T-helper 1 cell (primary cell): Measurements from ENCODE around the gene NPIPB4.
"Not testable (repeated sequence)": the region's sequence is repeated elsewhere in the genome, so short reads cannot be mapped to it uniquely, and the experiment has no call there.

Experiments used
- DNase-seq, 5 donors: peaks; one replicate each; pipeline ENCODE4 v3.0.0-alpha.2; 2012 to 2020
- total RNA-seq, 4 donors: gene quantifications; one replicate each; lab custom pipeline; 2026; lab: John Stamatoyannopoulos, UW

Gene NPIPB4
- 7.9 to 15.5 (median 12.0) reads per million in 4 donors for total RNA-seq

- not testable (repeated sequence) for DNase-seq
Observed at GRCh38 chr16:21857656-21858055, at the start of gene NPIPB4. Gene NPIPB4, minus strand, starts transcription at chr16:21857756. Its CDS starts 378 bp downstream, at chr16:21857378.

- not testable (repeated sequence) for DNase-seq
Observed at GRCh38 chr16:21898998-21899397, 41.4 kb upstream of the NPIPB4 start.

DNA sequence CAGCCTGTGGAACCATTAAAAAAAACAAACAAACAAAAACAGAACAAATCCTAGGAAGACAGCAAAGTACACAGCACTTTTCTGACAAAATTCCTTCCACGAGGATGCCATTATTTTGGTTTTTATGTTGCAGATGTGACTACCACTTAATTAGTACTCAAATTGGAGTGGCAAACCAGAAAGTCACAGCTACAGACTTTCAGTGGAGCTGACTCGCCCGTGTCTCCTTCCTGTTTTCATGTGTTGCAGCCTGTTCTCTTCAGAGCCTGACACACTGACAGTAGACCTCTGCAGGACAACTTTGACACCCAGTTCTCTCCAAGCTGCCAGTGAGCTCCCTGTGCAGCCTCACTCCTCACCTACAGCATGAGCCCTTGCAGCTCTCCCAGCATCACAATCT is 24.4 kb upstream of the NPIPB4 start:
- DNase-seq = peak in 1 of 5 donors; percentile 2

DNA sequence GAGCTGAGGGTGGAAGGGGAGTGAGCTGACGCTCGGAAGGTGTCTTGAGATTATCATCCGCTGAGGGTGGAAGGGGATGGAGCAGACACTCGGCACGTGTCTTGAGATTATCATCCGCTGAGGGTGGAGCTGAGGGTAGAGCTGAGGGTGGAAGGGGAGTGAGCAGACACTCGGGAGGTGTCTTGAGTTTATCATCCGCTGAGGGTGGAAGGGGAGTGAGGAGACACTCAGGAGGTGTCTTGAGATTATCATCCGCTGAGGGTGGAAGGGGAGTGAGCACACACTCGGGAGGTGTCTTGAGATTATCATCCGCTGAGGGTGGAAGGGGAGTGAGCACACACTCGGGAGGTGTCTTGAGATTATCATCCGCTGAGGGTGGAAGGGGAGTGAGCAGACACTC is 20.4 kb downstream of the NPIPB4 start:
- DNase-seq = not testable (repeated sequence)

- peak in 3 of 5 donors; percentile 32 to 33 (median 33) for DNase-seq
Observed at GRCh38 chr16:21836334-21836733, 21.2 kb downstream of the NPIPB4 start.

- DNase-seq = peak in 1 of 5 donors; percentile 4
Observed at GRCh38 chr16:21835747-21836146, 21.8 kb downstream of the NPIPB4 start.

DNA sequence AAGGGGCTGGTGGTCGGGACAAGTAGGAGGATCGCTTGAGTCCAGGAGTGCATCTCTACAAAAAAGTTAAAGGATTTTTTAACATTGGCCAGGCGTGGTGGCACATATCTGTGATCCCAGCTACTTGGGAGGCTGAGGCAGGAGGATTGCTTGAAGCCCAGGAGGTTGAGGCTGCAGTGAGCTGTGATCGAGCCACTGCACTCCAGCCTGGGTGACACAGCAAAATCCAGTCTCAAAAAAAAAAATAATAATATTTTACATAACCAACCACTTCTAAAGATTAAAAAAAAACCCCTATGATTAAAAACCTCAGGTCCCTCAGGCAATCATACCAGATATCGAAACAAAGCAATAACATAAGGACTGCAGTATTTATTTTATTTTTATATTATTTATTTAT is 23.3 kb downstream of the NPIPB4 start:
- not testable (repeated sequence) for DNase-seq

- not testable (repeated sequence) for DNase-seq
Observed at GRCh38 chr16:21829929-21830328, 27.6 kb downstream of the NPIPB4 start.

DNA sequence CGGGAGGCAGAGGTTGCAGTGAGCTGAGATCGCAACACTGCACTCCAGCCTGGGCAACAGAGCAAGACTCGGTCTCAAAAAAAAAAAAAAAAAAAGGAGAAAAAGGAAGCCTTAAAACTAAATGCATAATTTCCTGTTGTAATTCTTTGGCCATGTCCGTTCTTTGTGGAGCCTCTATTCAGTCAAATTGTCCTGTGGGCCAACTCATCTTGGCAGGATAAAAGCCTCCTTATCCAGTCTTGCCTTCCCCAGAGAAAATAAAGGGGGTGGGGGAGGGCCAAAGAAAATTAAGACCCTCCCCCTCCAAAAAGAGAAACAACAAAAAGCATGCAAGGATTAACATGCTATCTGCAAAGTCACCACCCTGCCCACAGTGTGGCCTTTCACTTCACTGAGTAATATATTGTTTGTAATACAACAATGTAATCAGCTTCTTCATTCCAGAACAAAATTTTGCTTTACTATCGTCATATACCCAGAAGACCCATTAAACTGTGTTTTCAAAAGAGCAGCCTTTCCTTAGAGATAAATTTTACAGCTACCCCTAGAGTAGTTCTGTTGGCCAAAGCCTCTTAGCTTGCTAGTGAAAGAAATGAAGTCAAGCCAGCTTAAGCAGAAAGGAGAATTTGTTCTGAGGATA is 31.4 kb downstream of the NPIPB4 start:
- DNase-seq = not testable (repeated sequence)

GRCh38 chr16:21825526-21825925 is 32.0 kb downstream of the NPIPB4 start:
- not testable (repeated sequence) for DNase-seq

- not testable (repeated sequence) for DNase-seq
Observed at GRCh38 chr16:21823258-21823657, 34.3 kb downstream of the NPIPB4 start.

DNA sequence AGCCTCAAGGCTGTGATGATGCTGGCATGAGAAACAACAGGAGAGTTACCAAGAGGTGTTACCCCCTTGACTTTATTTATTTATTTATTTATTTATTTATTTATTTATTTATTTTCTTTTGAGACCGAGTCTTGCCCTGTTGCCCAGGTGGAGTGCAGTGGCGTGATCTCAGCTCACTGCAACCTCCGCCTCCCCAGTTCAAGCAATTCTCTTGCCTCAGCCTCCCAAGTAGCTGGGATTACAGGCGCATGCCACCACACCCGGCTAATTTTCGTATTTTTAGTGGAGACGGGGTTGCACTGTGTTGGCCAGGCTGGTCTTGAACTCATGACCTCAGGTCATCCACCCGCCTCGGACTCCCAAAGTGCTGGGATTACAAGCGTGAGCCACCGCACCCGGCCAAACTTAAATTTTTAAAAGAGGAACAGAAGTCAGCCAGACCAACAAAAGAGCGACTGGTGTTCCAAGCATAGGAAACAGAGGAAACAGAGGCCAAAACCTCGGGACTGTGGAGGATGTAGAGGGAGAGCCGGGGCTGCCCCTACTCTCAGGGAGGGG is 36.6 kb downstream of the NPIPB4 start:
- DNase-seq = not testable (repeated sequence)

DNA sequence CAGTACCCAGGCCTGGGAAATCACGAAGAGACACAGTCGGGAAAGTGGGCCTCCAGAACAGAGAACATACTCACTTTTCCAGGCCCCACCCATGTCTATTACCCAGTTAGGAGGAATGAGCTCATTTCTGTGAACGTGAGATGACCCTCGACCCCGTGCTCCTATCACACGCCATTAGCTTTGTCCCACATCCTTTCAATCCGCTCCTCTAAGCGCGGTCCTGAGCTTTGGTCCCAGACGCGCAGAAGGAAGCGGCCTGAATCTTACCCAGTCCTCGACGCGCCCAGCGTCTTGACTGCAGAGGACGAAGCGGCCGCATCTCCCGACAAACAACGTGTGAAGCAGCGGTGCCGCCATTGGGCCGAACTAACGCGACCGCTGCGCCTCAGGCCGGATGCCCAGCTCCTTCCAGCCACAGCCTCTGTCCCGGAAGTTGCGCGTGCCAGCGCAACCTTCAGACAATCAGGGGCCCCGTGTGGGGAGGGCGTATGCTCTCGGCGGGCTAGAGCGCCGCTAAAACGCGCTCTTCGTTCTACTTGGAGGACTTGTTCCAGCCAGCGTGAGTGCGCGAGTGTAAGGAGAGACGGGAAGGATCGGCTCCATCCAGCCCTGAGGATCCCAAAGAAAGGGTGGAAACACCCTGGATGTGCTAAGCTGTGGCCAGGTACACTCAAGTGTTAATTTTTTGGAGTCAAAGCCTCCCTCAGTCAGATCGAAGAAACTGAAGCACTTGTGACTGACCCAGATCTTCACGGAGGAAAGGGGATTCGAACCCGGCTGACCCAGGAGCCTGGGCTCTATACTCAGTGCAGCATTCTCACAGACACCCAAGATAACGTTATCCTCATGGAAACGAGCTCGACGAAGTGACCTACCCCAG is 37.3 kb downstream of the NPIPB4 start:
- peak; percentile 19 to 84 (median 48) for DNase-seq

GRCh38 chr16:21819617-21820016 is 37.9 kb downstream of the NPIPB4 start:
- not testable (repeated sequence) for DNase-seq

DNA sequence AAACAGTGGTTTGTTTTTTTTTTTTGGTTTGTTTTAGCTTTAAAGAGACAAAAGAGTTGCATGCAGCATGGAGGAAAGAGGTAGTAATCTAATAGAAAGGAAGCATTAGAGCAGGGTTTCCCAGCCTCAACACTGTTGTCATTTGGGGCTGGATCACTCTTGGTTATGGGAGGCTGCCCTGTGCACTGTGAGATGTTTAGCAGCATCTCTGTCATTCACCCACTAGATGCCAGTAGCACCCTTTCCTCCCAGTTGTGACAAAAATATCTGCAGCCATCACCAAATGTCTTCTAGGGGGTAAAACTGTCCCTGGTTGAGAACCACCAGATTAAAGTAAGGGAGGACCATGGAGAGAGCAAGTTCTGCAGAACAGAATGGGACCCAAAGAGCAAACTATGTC is 40.5 kb downstream of the NPIPB4 start:
- DNase-seq = not testable (repeated sequence)

DNA sequence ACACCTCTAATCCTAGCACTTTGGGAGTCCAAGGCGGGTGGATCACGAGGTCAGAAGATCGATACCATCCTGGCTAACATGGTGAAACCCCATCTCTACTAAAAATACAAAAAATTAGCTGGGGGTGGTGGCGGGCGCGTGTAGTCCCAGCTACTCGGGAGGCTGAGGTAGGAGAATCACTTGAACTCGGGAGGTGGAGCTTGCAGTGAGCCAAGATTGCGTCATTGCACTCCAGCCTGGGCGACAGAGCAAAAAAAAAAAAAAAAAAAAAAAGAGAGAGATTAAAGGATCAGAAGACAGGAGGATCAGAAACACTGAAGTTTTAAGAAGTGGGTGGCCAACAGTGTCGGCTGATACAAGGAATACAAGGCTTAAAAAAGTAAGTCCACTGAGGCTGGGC is 41.9 kb downstream of the NPIPB4 start:
- not testable (repeated sequence) for DNase-seq

DNA sequence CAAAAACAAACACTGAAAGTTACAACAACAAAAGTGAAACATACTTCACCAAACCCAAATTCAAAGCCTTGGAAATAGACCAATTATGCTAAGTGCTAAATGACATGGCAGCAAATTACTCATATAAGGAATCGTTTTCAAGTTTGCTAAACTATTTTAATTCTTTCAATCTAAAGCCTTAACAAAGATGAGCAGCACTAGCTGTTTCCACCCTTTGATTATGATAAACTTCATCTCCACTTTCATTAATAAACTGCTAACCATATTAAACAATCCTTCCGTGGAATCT is 55.2 kb downstream of the NPIPB4 start:
- DNase-seq = not testable (repeated sequence)

DNA sequence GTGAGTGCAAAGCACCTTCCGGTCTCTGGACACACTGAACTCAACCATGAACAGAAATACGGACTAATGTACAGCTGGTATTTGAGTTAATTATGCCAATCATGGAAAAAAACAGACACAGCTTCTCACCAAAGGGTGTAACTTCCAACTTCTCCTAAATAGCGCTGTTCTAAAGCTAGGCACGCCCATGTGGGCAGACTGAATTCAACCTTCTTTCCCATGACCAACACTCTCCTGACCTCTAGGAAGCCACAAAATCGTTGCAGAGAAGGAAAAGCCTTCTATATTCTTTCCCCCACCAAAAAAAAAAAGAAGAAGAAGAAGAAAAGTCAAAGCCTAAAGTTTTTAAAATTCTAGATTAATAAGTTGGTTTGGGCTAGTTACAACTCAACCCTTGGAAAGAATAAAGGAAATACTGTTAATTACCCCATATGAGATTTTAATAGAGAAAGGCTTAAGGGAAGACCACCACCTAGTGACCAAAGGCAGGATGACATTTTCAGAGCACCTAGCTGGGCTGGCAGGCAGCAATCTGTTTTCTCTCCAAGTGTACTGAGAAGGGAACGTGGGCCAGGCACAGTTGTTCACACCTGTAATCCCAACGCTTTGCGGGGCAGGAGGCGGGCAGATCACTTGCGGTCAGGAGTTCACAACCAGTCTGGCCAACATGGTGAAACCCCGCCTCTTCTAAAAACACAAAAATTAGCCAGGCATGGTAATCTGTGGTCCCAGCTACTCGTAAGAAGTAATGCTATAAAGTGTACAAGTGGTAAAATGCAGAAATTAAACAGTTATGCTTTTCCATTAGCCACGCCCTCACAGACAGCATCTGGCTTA is 55.8 kb downstream of the NPIPB4 start:
- DNase-seq = not testable (repeated sequence)

DNA sequence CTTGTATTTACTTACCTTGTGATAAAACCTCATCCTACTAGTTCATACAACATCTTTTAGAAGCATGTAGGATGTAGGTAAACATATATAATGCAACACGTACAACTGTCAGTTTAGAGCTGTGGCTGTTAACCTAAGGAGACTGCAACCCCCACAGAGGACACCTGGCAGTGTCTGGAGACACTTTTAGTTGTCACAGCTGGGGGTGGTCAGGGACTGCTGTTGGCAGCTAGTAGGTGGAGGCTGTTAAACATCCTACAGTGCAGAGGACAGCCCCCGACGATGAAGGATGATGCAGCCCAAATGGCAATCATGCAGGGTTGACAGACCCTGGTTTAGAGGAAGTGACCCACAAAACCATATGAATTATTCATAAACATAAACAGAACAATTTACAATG is 59.0 kb downstream of the NPIPB4 start:
- DNase-seq = not testable (repeated sequence)

DNA sequence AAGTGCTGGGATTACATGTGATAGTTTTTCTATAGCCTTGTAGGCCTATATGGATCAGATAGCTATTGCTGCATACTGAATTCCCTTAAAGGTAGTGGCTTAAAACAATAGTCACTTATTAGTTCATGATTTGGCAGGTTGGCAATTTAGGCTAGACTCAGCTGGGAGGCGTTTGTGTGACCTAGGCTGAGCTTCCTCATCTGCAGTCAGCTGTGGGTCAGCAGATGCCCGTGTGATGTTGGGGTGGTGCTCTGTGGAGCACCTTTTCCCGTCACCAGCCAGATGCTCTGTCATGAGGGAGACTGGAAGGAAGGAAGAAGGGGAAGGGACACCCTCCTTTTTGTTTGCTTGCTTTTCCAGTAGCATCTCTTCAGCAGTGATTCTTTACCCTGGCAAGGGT is 64.2 kb downstream of the NPIPB4 start:
- DNase-seq = not testable (repeated sequence)

- not testable (repeated sequence) for DNase-seq
Observed at GRCh38 chr16:21790506-21790905, 67.0 kb downstream of the NPIPB4 start.
